NCI-H460 (cell line): ENCODE data around the gene CD300A. TPM values are rescaled to one million over a fixed set of nuclear protein-coding genes. Genes with fewer than 3 reads are reported as not detected.

ENCODE experiments used
- small RNA-seq, 2 experiments: library from RNA; depleted of rRNA; stranded (forward); fragments of <200 nt; gene quantifications; one replicate each; pipeline ENCODE3, GENCODE V24; 2014
- total RNA-seq: library from RNA; depleted of rRNA; stranded (reverse); fragments of >200 nt; shearing (Covaris generic); gene quantifications from 2 replicates; pipeline ENCODE4 v1.2.3, GENCODE V29; 2014; rRNA removed

Gene CD300A
- total RNA-seq, 1 experiment from 2014 or later = not detected

Small RNA genes lying within 50 kb of the gene (small RNA-seq; reads per million reads assigned to genes)
- 0 reads per million in 2 experiments for gene RNA5SP448

Other genes starting within 250 kb of the CD300A start
- not detected in 2 replicates for gene DNAI2, start 192.4 kb upstream of the CD300A start, total RNA-seq
- gene KIF19, start 140.4 kb upstream of the CD300A start, total RNA-seq = not detected in 2 replicates
- gene BTBD17, start 104.8 kb upstream of the CD300A start, total RNA-seq = not detected in 2 replicates
- gene GPR142, start 99.1 kb upstream of the CD300A start, total RNA-seq = not detected in 2 replicates
- gene GPRC5C, start 34.5 kb upstream of the CD300A start, total RNA-seq = 9.0 and 10.4 TPM in 2 replicates
- gene CD300LB, start 64.8 kb downstream of the CD300A start, total RNA-seq = not detected in 2 replicates
- 0.10 and 0.26 TPM in 2 replicates for gene CD300C, start 79.5 kb downstream of the CD300A start, total RNA-seq
- gene CD300H, start 100.9 kb downstream of the CD300A start, total RNA-seq = not detected in 2 replicates
- not detected in 2 replicates for gene CD300LD, start 125.6 kb downstream of the CD300A start, total RNA-seq
- not detected in 2 replicates for gene CD300E, start 157.1 kb downstream of the CD300A start, total RNA-seq
- gene CD300LF, start 246.3 kb downstream of the CD300A start, total RNA-seq = not detected in 2 replicates